ENCODE results near the gene TMEM150B. TPM values are rescaled to one million over a fixed set of nuclear protein-coding genes. Genes with fewer than 3 reads are reported as not detected.

TMEM150B gene
- total RNA-seq, 4 donors from 2014 or later = 5.5 to 17.1 (median 7.7) TPM

- Histone ChIP-seq H3K9me3 (no peaks in the 10 kb centered on the region), H3K27me3 (peaks cover 4 to 61% of the 10 kb centered on the region in 2 donors), H3K27ac (no peak overlapping the region), H3K36me3 (no peaks in the 10 kb centered on the region), H3K4me3 (no peak overlapping the region), H3K4me1 (peaks cover 0 to 21% (median 10%) of the 10 kb centered on the region in 4 donors)
- TF ChIP-seq POLR2A (IDR thresholded peaks at IDR 0.05) (no peak), EP300 (IDR thresholded peaks at IDR 0.05) (no peak), CTCF (IDR thresholded peaks at IDR 0.05) (no peak)
- no peak for DNase-seq (ENCODE audit: low spot score in 2 of 2)
- 90 to 94% methylated on average over 3 of the region's 3 CpGs for WGBS, 2 donors
These were observed 41.6 kb upstream of the TMEM150B start for GRCh38 chr19:55366790-55367189.

GRCh38 chr19:55365964-55366363 lies 40.8 kb upstream of the TMEM150B start:
- DNase-seq (ENCODE audit: low spot score in 2 of 2) = no peak

GRCh38 chr19:55365245-55365644 lies 40.1 kb upstream of the TMEM150B start:
- peaks cover 4 to 45% of the 10 kb centered on the region in 2 donors for H3K27me3 ChIP-seq
- TF ChIP-seq CTCF (IDR thresholded peaks at IDR 0.05) = no peak
- TF ChIP-seq EP300 (IDR thresholded peaks at IDR 0.05) = no peak
- TF ChIP-seq POLR2A (IDR thresholded peaks at IDR 0.05) = no peak
- WGBS, 2 donors = 78 to 88% methylated on average over 8 of the region's 8 CpGs
- H3K9me3 ChIP-seq = no peaks in the 10 kb centered on the region
- H3K27ac ChIP-seq = no peak overlapping the region
- peaks cover 0 to 17% (median 9%) of the 10 kb centered on the region in 4 donors for H3K4me1 ChIP-seq
- no peak overlapping the region for H3K4me3 ChIP-seq
- H3K36me3 ChIP-seq = no peaks in the 10 kb centered on the region
- DNase-seq (ENCODE audit: low spot score in 2 of 2) = no peak

More at GRCh38 chr19:55365964-55366363, 40.8 kb upstream of the TMEM150B start:
- WGBS, 2 donors = 66 to 68% methylated on average over 16 to 19 of the region's 19 CpGs
- Histone ChIP-seq H3K27ac (no peak overlapping the region), H3K27me3 (peaks cover 4 to 52% of the 10 kb centered on the region in 2 donors), H3K36me3 (no peaks in the 10 kb centered on the region), H3K4me1 (peaks cover 0 to 21% (median 10%) of the 10 kb centered on the region in 4 donors), H3K4me3 (no peak overlapping the region), H3K9me3 (no peaks in the 10 kb centered on the region)
- TF ChIP-seq EP300 (IDR thresholded peaks at IDR 0.05) = no peak
- TF ChIP-seq CTCF (IDR thresholded peaks at IDR 0.05) = no peak
- no peak for TF ChIP-seq POLR2A (IDR thresholded peaks at IDR 0.05)

GRCh38 chr19:55362990-55363716 lies 38.0 kb upstream of the TMEM150B start, which contains the start of gene GARIN5B:
Gene GARIN5B, minus strand, starts transcription at chr19:55363260. Its CDS starts 194 bp downstream, at chr19:55363066.
- WGBS, 2 donors = 66 to 73% methylated on average over 17 to 27 of the region's 27 CpGs
- H3K9me3 ChIP-seq = no peaks in the 10 kb centered on the region
- no peaks in the 10 kb centered on the region for H3K4me1 ChIP-seq
- H3K27ac ChIP-seq = no peak within 1 kb of the TSS
- peaks cover 0 to 25% of the 10 kb centered on the region in 2 donors for H3K27me3 ChIP-seq
- H3K36me3 ChIP-seq = no peaks in the 10 kb centered on the region
- no peak for TF ChIP-seq EP300 (IDR thresholded peaks at IDR 0.05)
- no peak for DNase-seq (ENCODE audit: low spot score in 2 of 2)
- no peak within 1 kb of the TSS for H3K4me3 ChIP-seq

GRCh38 chr19:55362174-55362989 lies 37.2 kb upstream of the TMEM150B start:
- Histone ChIP-seq H3K4me1 (no peaks in the 10 kb centered on the region), H3K9me3 (no peaks in the 10 kb centered on the region), H3K27ac (no peak overlapping the region), H3K27me3 (peaks cover 0 to 21% of the 10 kb centered on the region in 2 donors), H3K4me3 (no peak overlapping the region), H3K36me3 (no peaks in the 10 kb centered on the region)
- WGBS, 2 donors = 75 to 80% methylated on average over 22 to 38 of the region's 38 CpGs
- no peak for DNase-seq (ENCODE audit: low spot score in 2 of 2)
- TF ChIP-seq EP300 (IDR thresholded peaks at IDR 0.05) (no peak), POLR2A (IDR thresholded peaks at IDR 0.05) (no peak), CTCF (IDR thresholded peaks at IDR 0.05) (no peak)
